Upper lobe of left lung (tissue), 4 donors: ENCODE data around the gene ATAT1.

ENCODE experiments used
- CTCF ChIP-seq, 6 experiments: fragments of 450-650 bp in 4 of 6; fragments of 200-600 bp in 2 of 6; sonication (generic) in 2 of 6; IDR thresholded peaks; one replicate each; pipeline ENCODE4 v1.5.1; 2016 to 2019; ENCODE audit warnings: antibody characterized with exemption in 6 of 6
- EP300 ChIP-seq, 4 donors: sonication (generic); formaldehyde crosslinking; IDR thresholded peaks; one replicate each; pipeline ENCODE4 v1.5.1; 2017; ENCODE audit warnings: antibody characterized with exemption in 4 of 4, control low read depth in 2 of 4
- POLR2A ChIP-seq, 4 donors: fragments of 450-650 bp; IDR thresholded peaks; one replicate each; pipeline ENCODE4 v1.5.1; 2016 to 2017; ENCODE audit warnings: antibody characterized with exemption in 4 of 4, mild to moderate bottlenecking in 2 of 4

GRCh38 chr6:30591008-30591407 lies 35.7 kb upstream of the ATAT1 start:
- no peak for TF ChIP-seq CTCF (IDR thresholded peaks at IDR 0.05)
- TF ChIP-seq POLR2A (IDR thresholded peaks at IDR 0.05), result no peak
- TF ChIP-seq EP300 (IDR thresholded peaks at IDR 0.05), result no peak
